ENCODE data around the gene SFXN1. TPM values are rescaled to one million over a fixed set of nuclear protein-coding genes. Genes with fewer than 3 reads are reported as not detected.

The SFXN1 gene
- total and polyA plus RNA-seq, 4 experiments from 2014 or later: 75.9 to 111 (median 91.6) TPM

- intact Hi-C loops (cut with micrococcal nuclease): loop anchor here (5.0 kb wide), 1 partner anchor 34 kb away; no protein-coding TSS in a partner anchor
- Mint-ChIP-seq H3K4me1 (peaks cover 0 to 9% (median 3%) of the 10 kb centered on the region in 4 donors), H3K27me3 (peaks cover 3 to 6% of the 10 kb centered on the region in 2 donors), H3K36me3 (no peaks in the 10 kb centered on the region), H3K9me3 (no peaks in the 10 kb centered on the region), H3K4me3 (no peak overlapping the region), H3K27ac (no peak overlapping the region)
- Histone ChIP-seq H3K27me3 (ENCODE audit: insufficient read depth, low read length) (no peaks in the 10 kb centered on the region), H3K4me1 (ENCODE audit: insufficient read depth, low read length) (no peaks in the 10 kb centered on the region), H3K27ac (ENCODE audit: low read depth, low read length) (no peak overlapping the region), H3K36me3 (ENCODE audit: insufficient read depth, low read length) (no peaks in the 10 kb centered on the region), H3K9me3 (ENCODE audit: control insufficient read depth in 1 of 2, low read length in 2 of 2) (no peaks in the 10 kb centered on the region), H3K4me3 (ENCODE audit: low read length in 2 of 2) (no peak overlapping the region)
- ChIA-PET CTCF (ENCODE audit: partially characterized antibody) (interaction anchor here (1.7 kb wide), 1 partner anchor 35 kb away, joined by 10 read pairs; no protein-coding TSS in a partner anchor), POLR2A (ENCODE audit: partially characterized antibody) (no interaction called here)
- no peak for DNase-seq
Observed at GRCh38 chr5:175566697-175567096, 88.3 kb downstream of the SFXN1 start.

- no peak overlapping the region for H3K27ac ChIP-seq (ENCODE audit: low read depth, low read length)
- H3K4me1 ChIP-seq (ENCODE audit: insufficient read depth, low read length): no peaks in the 10 kb centered on the region
- Mint-ChIP-seq H3K4me3 (no peak overlapping the region), H3K4me1 (peaks cover 0 to 9% (median 3%) of the 10 kb centered on the region in 4 donors), H3K36me3 (no peaks in the 10 kb centered on the region), H3K27ac (peak overlapping the region in 1 of 7 donors; percentile 54), H3K9me3 (no peaks in the 10 kb centered on the region), H3K27me3 (peaks cover 4 to 5% of the 10 kb centered on the region in 2 donors)
- no peaks in the 10 kb centered on the region for H3K36me3 ChIP-seq (ENCODE audit: insufficient read depth, low read length)
- H3K27me3 ChIP-seq (ENCODE audit: insufficient read depth, low read length): no peaks in the 10 kb centered on the region
- intact Hi-C loops (cut with micrococcal nuclease): loop anchor here (5.0 kb wide), 1 partner anchor 36 kb away; no protein-coding TSS in a partner anchor
- H3K4me3 ChIP-seq (ENCODE audit: low read length in 2 of 2): no peak overlapping the region
- H3K9me3 ChIP-seq (ENCODE audit: control insufficient read depth in 1 of 2, low read length in 2 of 2): no peaks in the 10 kb centered on the region
- peak in 1 of 5 donors; percentile 2 for DNase-seq
- ChIA-PET CTCF (ENCODE audit: partially characterized antibody) (interaction anchor here (1.5 to 3.4 kb wide), 3 partner anchors 34 to 616 kb away, joined by 4 to 15 read pairs (median 10); no protein-coding TSS in a partner anchor), POLR2A (ENCODE audit: partially characterized antibody) (no interaction called here)
Observed at GRCh38 chr5:175567954-175568353, 89.6 kb downstream of the SFXN1 start.

- H3K9me3 ChIP-seq (ENCODE audit: control insufficient read depth in 1 of 2, low read length in 2 of 2): no peaks in the 10 kb centered on the region
- Mint-ChIP-seq H3K27ac (no peak overlapping the region), H3K27me3 (peaks cover 4 to 7% of the 10 kb centered on the region in 2 donors), H3K9me3 (no peaks in the 10 kb centered on the region), H3K4me3 (no peak overlapping the region), H3K36me3 (no peaks in the 10 kb centered on the region), H3K4me1 (peaks cover 0 to 7% (median 3%) of the 10 kb centered on the region in 4 donors)
- DNase-seq: no peak
- H3K4me3 ChIP-seq (ENCODE audit: low read length in 2 of 2): no peak overlapping the region
- intact Hi-C loops (cut with micrococcal nuclease): loop anchor here (5.0 kb wide), 1 partner anchor 37 kb away; no protein-coding TSS in a partner anchor
- POLR2A ChIA-PET (ENCODE audit: partially characterized antibody): no interaction called here
- H3K36me3 ChIP-seq (ENCODE audit: insufficient read depth, low read length): no peaks in the 10 kb centered on the region
- no peaks in the 10 kb centered on the region for H3K27me3 ChIP-seq (ENCODE audit: insufficient read depth, low read length)
- no peak overlapping the region for H3K27ac ChIP-seq (ENCODE audit: low read depth, low read length)
- no peaks in the 10 kb centered on the region for H3K4me1 ChIP-seq (ENCODE audit: insufficient read depth, low read length)
- CTCF ChIA-PET (ENCODE audit: partially characterized antibody): interaction anchor here (3.4 kb wide), 1 partner anchor 35 kb away, joined by 15 read pairs; no protein-coding TSS in a partner anchor
Observed at GRCh38 chr5:175569701-175570100, 91.3 kb downstream of the SFXN1 start.

- Histone ChIP-seq H3K36me3 (ENCODE audit: insufficient read depth, low read length) (no peaks in the 10 kb centered on the region), H3K4me3 (ENCODE audit: low read length in 2 of 2) (no peak overlapping the region), H3K27ac (ENCODE audit: low read depth, low read length) (no peak overlapping the region), H3K27me3 (ENCODE audit: insufficient read depth, low read length) (no peaks in the 10 kb centered on the region), H3K4me1 (ENCODE audit: insufficient read depth, low read length) (no peaks in the 10 kb centered on the region), H3K9me3 (ENCODE audit: control insufficient read depth in 1 of 2, low read length in 2 of 2) (no peaks in the 10 kb centered on the region)
- CTCF ChIA-PET (ENCODE audit: partially characterized antibody): no interaction called here
- POLR2A ChIA-PET (ENCODE audit: partially characterized antibody): no interaction called here
- intact Hi-C loops (cut with micrococcal nuclease): no loop called here
- no peaks in the 10 kb centered on the region for H3K9me3 Mint-ChIP-seq
- peaks cover 0 to 8% (median 1%) of the 10 kb centered on the region in 4 donors for H3K4me1 Mint-ChIP-seq
- H3K27me3 Mint-ChIP-seq: peaks cover 7 to 9% of the 10 kb centered on the region in 2 donors
- H3K36me3 Mint-ChIP-seq: no peaks in the 10 kb centered on the region
- H3K4me3 Mint-ChIP-seq: no peak overlapping the region
- DNase-seq: no peak
- H3K27ac Mint-ChIP-seq: no peak overlapping the region
Observed at GRCh38 chr5:175572886-175573285, 94.5 kb downstream of the SFXN1 start.

- Histone ChIP-seq H3K9me3 (ENCODE audit: control insufficient read depth in 1 of 2, low read length in 2 of 2) (no peaks in the 10 kb centered on the region), H3K27me3 (ENCODE audit: insufficient read depth, low read length) (no peaks in the 10 kb centered on the region), H3K4me1 (ENCODE audit: insufficient read depth, low read length) (no peaks in the 10 kb centered on the region), H3K4me3 (ENCODE audit: low read length in 2 of 2) (no peak overlapping the region), H3K36me3 (ENCODE audit: insufficient read depth, low read length) (no peaks in the 10 kb centered on the region), H3K27ac (ENCODE audit: low read depth, low read length) (no peak overlapping the region)
- Mint-ChIP-seq H3K27ac (no peak overlapping the region), H3K4me1 (peaks cover 0 to 4% (median 0%) of the 10 kb centered on the region in 4 donors), H3K9me3 (no peaks in the 10 kb centered on the region), H3K27me3 (peaks cover 7% of the 10 kb centered on the region in 2 donors), H3K4me3 (no peak overlapping the region), H3K36me3 (no peaks in the 10 kb centered on the region)
- ChIA-PET POLR2A (ENCODE audit: partially characterized antibody) (no interaction called here), CTCF (ENCODE audit: partially characterized antibody) (interaction anchor here (1.5 kb wide), 1 partner anchor 40 kb away, joined by 3 read pairs; no protein-coding TSS in a partner anchor)
- intact Hi-C loops (cut with micrococcal nuclease): no loop called here
- no peak for DNase-seq
Observed at GRCh38 chr5:175573493-175574269, 95.3 kb downstream of the SFXN1 start.

GRCh38 chr5:175575301-175575700, 96.9 kb downstream of the SFXN1 start:
- intact Hi-C loops (cut with micrococcal nuclease): no loop called here
- ChIA-PET POLR2A (ENCODE audit: partially characterized antibody) (no interaction called here), CTCF (ENCODE audit: partially characterized antibody) (interaction anchor here (1.1 kb wide), 1 partner anchor 58 kb away, joined by 3 read pairs; no protein-coding TSS in a partner anchor)
- Mint-ChIP-seq H3K4me3 (no peak overlapping the region), H3K9me3 (no peaks in the 10 kb centered on the region), H3K36me3 (no peaks in the 10 kb centered on the region), H3K27ac (no peak overlapping the region), H3K27me3 (peaks cover 7 to 10% of the 10 kb centered on the region in 2 donors), H3K4me1 (peaks cover 0 to 4% (median under 1%) of the 10 kb centered on the region in 4 donors)
- Histone ChIP-seq H3K4me1 (ENCODE audit: insufficient read depth, low read length) (no peaks in the 10 kb centered on the region), H3K27ac (ENCODE audit: low read depth, low read length) (no peak overlapping the region), H3K4me3 (ENCODE audit: low read length in 2 of 2) (no peak overlapping the region), H3K36me3 (ENCODE audit: insufficient read depth, low read length) (no peaks in the 10 kb centered on the region), H3K27me3 (ENCODE audit: insufficient read depth, low read length) (no peaks in the 10 kb centered on the region), H3K9me3 (ENCODE audit: control insufficient read depth in 1 of 2, low read length in 2 of 2) (no peaks in the 10 kb centered on the region)
- no peak for DNase-seq

- intact Hi-C loops (cut with micrococcal nuclease): no loop called here
- Histone ChIP-seq H3K4me3 (ENCODE audit: low read length in 2 of 2) (no peak overlapping the region), H3K9me3 (ENCODE audit: control insufficient read depth in 1 of 2, low read length in 2 of 2) (no peaks in the 10 kb centered on the region), H3K36me3 (ENCODE audit: insufficient read depth, low read length) (no peaks in the 10 kb centered on the region), H3K4me1 (ENCODE audit: insufficient read depth, low read length) (no peaks in the 10 kb centered on the region), H3K27ac (ENCODE audit: low read depth, low read length) (no peak overlapping the region), H3K27me3 (ENCODE audit: insufficient read depth, low read length) (no peaks in the 10 kb centered on the region)
- Mint-ChIP-seq H3K27me3 (peaks cover 7 to 10% of the 10 kb centered on the region in 2 donors), H3K27ac (no peak overlapping the region), H3K9me3 (no peaks in the 10 kb centered on the region), H3K36me3 (no peaks in the 10 kb centered on the region), H3K4me3 (no peak overlapping the region), H3K4me1 (peaks cover 0 to 4% (median under 1%) of the 10 kb centered on the region in 4 donors)
- DNase-seq: no peak
- POLR2A ChIA-PET (ENCODE audit: partially characterized antibody): no interaction called here
- CTCF ChIA-PET (ENCODE audit: partially characterized antibody): interaction anchor here (1.1 kb wide), 1 partner anchor 57 kb away, joined by 3 read pairs; no protein-coding TSS in a partner anchor
Observed at GRCh38 chr5:175576096-175576495, 97.7 kb downstream of the SFXN1 start.

All from CD4-positive, alpha-beta memory T cell (primary cell).